Neural progenitor cell (in vitro differentiated cells): ENCODE results near the gene ARHGEF12.

Experiments
- EZH2phosphoT487 ChIP-seq: fragments of 200-600 bp; sonication (generic); IDR thresholded peaks from 2 replicates; pipeline ENCODE4 v1.6.1; 2017; ENCODE audit warnings: antibody characterized with exemption
- TF ChIP-seq, protein P1 (sequence below): fragments of 200-600 bp; sonication (generic); IDR thresholded peaks from 2 replicates; pipeline ENCODE4 v1.5.1; 2017; ENCODE audit warnings: antibody characterized with exemption, mild to moderate bottlenecking

DNA sequence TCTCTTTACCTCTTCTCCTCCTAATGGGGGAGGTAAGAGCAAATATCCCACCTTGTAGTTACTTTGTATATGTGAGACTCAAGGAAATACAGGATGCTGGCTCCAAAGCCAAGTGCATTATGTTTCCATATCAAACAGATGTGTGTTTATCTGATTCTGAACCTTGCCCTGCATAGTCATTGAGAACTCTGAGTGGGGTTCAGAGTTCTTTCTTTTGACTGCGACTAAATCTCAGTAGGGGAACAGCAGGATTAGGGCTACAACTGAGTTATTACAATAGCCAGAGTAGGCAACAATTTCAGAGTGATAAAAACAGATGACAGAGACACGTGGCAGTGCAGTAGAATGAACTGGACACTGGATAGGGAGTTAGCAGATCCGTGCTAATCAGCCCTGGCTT lies 45.3 kb upstream of the ARHGEF12 start:
- TF ChIP-seq, protein P1, sequence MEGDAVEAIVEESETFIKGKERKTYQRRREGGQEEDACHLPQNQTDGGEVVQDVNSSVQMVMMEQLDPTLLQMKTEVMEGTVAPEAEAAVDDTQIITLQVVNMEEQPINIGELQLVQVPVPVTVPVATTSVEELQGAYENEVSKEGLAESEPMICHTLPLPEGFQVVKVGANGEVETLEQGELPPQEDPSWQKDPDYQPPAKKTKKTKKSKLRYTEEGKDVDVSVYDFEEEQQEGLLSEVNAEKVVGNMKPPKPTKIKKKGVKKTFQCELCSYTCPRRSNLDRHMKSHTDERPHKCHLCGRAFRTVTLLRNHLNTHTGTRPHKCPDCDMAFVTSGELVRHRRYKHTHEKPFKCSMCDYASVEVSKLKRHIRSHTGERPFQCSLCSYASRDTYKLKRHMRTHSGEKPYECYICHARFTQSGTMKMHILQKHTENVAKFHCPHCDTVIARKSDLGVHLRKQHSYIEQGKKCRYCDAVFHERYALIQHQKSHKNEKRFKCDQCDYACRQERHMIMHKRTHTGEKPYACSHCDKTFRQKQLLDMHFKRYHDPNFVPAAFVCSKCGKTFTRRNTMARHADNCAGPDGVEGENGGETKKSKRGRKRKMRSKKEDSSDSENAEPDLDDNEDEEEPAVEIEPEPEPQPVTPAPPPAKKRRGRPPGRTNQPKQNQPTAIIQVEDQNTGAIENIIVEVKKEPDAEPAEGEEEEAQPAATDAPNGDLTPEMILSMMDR: no peak
- TF ChIP-seq EZH2phosphoT487: no peak
